Vagina (tissue), 2 donors: Measurements from ENCODE around the gene LDLRAD4. TPM values are rescaled to one million over a fixed set of nuclear protein-coding genes. Genes with fewer than 3 reads are reported as not detected.
A peak's percentile ranks its signal among the peaks of the same experiment; 100 is the strongest.

Source experiments
- DNase-seq, 2 donors: peaks; one replicate each; pipeline ENCODE4 v3.0.0-alpha.2; 2017; ENCODE audit errors: extremely low spot score in 2 of 2
- H3K27ac ChIP-seq: fragments of 200-600 bp; sonication (generic); one replicate; pipeline ENCODE4 v1.5.1; 2019
- H3K27me3 ChIP-seq: fragments of 200-600 bp; sonication (generic); one replicate; pipeline ENCODE4 v1.5.1; 2019
- H3K36me3 ChIP-seq, 2 donors: fragments of 200-600 bp; sonication (generic); one replicate each; pipeline ENCODE4 v1.5.1; 2017 to 2019
- H3K4me1 ChIP-seq: fragments of 200-600 bp; sonication (generic); one replicate; pipeline ENCODE4 v1.5.1; 2019
- H3K4me3 ChIP-seq, 2 donors: fragments of 200-600 bp; sonication (generic); 1 replicate in 1 of 2; 2 replicates in 1 of 2; pipeline ENCODE4 v1.5.1; 2016 to 2019
- H3K9me3 ChIP-seq: fragments of 200-600 bp; sonication (generic); one replicate; pipeline ENCODE4 v1.5.1; 2019
- POLR2A ChIP-seq, 2 donors: fragments of 450-650 bp; IDR thresholded peaks; one replicate each; pipeline ENCODE4 v1.6.1; 2017; ENCODE audit warnings: antibody characterized with exemption in 2 of 2, mild to moderate bottlenecking in 2 of 2, moderate library complexity in 2 of 2
- POLR2AphosphoS5 ChIP-seq, 2 donors: sonication (generic); formaldehyde crosslinking; IDR thresholded peaks; one replicate each; pipeline ENCODE4 v1.9.0; 2017; ENCODE audit warnings: antibody characterized with exemption in 2 of 2, mild to moderate bottlenecking in 2 of 2, low read depth in 1 of 2; ENCODE audit not compliant: insufficient read depth in 1 of 2
- intact Hi-C: fragments of 100-400 bp; cut with DNase I; formaldehyde crosslinking; loops from one replicate; pipeline ENCODE4 v1.15.1; 2023
- total RNA-seq: library from RNA; depleted of rRNA; stranded (reverse); fragments of >200 nt; gene quantifications from one replicate; pipeline ENCODE4 v1.2.3, GENCODE V29; 2016
- TF ChIP-seq, protein P1 (sequence below), 3 experiments: fragments of 450-650 bp in 2 of 3; fragments of 200-600 bp in 1 of 3; sonication (generic) in 1 of 3; IDR thresholded peaks; one replicate each; pipeline ENCODE4 v1.5.1; 2017 to 2019; ENCODE audit warnings: antibody characterized with exemption in 3 of 3, mild to moderate bottlenecking in 2 of 3, moderate library complexity in 2 of 3

Gene LDLRAD4
- total RNA-seq, 1 donor from 2014 or later = 24.3 TPM

DNA sequence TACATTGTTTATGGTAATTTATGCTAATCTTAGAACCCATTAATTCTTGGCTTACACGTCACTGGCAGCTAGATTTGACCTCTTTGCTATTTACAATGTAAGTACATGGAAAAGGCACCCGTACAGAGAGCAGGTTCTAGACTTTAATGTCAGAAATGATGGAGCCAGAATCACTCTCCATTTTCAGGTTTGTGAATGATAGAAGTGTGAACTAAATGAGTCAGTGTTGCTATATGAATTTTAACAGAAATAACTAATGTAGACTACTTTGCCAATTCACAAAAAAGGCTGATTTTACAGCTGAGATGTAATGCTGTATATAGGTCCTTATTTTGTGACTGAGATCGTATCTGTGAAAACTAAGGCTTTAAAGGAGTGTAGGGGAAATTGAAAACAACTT lies 214.6 kb downstream of the LDLRAD4 start:
- Histone ChIP-seq H3K9me3 (no peaks in the 10 kb centered on the region), H3K4me1 (peaks cover 31% of the 10 kb centered on the region)
- intact Hi-C loops = loop anchor here (10.0 kb wide), 1 partner anchor 62 kb away; no protein-coding TSS in a partner anchor

DNA sequence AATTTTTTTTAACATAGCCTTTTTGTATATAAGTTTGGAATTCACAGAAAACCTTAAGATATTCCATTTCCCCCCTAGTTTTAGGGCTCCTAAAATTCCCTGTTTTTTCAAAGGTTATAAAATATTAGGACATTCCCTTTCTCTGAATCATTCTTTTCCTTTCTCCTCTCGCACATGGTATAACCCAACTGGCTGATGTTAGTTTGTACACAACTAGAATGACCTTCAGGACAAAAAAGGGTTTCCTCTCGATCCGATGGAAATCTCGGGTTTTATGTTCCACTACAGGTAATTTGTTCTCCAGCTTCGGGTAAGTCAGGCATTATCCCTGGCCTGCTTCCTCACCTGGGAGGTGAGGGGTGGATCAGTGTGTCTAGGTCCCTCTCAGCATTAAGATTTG lies 215.1 kb downstream of the LDLRAD4 start:
- H3K4me1 ChIP-seq = peaks cover 31% of the 10 kb centered on the region
- intact Hi-C loops = loop anchor here (10.0 kb wide), 1 partner anchor 61 kb away; no protein-coding TSS in a partner anchor
- no peaks in the 10 kb centered on the region for H3K27me3 ChIP-seq
- H3K9me3 ChIP-seq = no peaks in the 10 kb centered on the region
- no peak for DNase-seq
- H3K36me3 ChIP-seq = no peaks in the 10 kb centered on the region
- TF ChIP-seq POLR2A (IDR thresholded peaks at IDR 0.05) (no peak), POLR2AphosphoS5 (IDR thresholded peaks at IDR 0.05; ENCODE audit: insufficient read depth in 1 of 2, low read depth in 1 of 2) (peak in 1 of 2 donors; percentile 28)
- TF ChIP-seq, protein P1, sequence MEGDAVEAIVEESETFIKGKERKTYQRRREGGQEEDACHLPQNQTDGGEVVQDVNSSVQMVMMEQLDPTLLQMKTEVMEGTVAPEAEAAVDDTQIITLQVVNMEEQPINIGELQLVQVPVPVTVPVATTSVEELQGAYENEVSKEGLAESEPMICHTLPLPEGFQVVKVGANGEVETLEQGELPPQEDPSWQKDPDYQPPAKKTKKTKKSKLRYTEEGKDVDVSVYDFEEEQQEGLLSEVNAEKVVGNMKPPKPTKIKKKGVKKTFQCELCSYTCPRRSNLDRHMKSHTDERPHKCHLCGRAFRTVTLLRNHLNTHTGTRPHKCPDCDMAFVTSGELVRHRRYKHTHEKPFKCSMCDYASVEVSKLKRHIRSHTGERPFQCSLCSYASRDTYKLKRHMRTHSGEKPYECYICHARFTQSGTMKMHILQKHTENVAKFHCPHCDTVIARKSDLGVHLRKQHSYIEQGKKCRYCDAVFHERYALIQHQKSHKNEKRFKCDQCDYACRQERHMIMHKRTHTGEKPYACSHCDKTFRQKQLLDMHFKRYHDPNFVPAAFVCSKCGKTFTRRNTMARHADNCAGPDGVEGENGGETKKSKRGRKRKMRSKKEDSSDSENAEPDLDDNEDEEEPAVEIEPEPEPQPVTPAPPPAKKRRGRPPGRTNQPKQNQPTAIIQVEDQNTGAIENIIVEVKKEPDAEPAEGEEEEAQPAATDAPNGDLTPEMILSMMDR (IDR thresholded peaks at IDR 0.05) = no peak
- no peak overlapping the region for H3K4me3 ChIP-seq
- H3K27ac ChIP-seq = no peak overlapping the region

More for the DNA sequence above, 214.6 kb downstream of the LDLRAD4 start:
- TF ChIP-seq, protein P1 (IDR thresholded peaks at IDR 0.05) = no peak
- Histone ChIP-seq H3K4me3 (no peak overlapping the region), H3K27ac (no peak overlapping the region), H3K36me3 (no peaks in the 10 kb centered on the region), H3K27me3 (no peaks in the 10 kb centered on the region)
- DNase-seq = no peak

DNA sequence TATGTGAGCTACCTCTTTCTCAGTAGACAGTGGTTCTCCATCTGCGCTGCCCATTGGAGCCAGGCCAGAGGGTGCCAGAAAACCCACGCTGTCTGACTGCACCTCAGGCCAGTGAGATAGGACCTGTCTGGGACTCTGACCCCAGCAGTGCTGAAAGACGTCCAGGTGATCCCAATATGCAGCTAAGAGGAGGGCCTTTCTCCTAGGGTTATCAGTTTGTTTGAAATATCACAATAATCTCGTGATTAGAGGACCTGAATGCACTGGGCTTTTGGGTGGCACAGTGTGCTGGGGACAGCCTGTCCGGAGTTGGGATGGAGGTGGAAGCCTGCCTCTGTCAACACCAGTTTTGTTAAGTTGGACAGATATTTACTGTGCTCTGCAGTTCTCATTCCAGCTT lies 216.3 kb downstream of the LDLRAD4 start:
- DNase-seq = no peak
- peaks cover 31% of the 10 kb centered on the region for H3K4me1 ChIP-seq
- H3K9me3 ChIP-seq = no peaks in the 10 kb centered on the region
- intact Hi-C loops = loop anchor here (10.0 kb wide), 1 partner anchor 60 kb away; no protein-coding TSS in a partner anchor
- no peaks in the 10 kb centered on the region for H3K36me3 ChIP-seq
- H3K4me3 ChIP-seq = no peak overlapping the region
- no peaks in the 10 kb centered on the region for H3K27me3 ChIP-seq
- peak overlapping the region; percentile 13 for H3K27ac ChIP-seq
- TF ChIP-seq, protein P1 (IDR thresholded peaks at IDR 0.05) = no peak
- TF ChIP-seq POLR2A (IDR thresholded peaks at IDR 0.05) (no peak), POLR2AphosphoS5 (IDR thresholded peaks at IDR 0.05; ENCODE audit: insufficient read depth in 1 of 2, low read depth in 1 of 2) (no peak)

DNA sequence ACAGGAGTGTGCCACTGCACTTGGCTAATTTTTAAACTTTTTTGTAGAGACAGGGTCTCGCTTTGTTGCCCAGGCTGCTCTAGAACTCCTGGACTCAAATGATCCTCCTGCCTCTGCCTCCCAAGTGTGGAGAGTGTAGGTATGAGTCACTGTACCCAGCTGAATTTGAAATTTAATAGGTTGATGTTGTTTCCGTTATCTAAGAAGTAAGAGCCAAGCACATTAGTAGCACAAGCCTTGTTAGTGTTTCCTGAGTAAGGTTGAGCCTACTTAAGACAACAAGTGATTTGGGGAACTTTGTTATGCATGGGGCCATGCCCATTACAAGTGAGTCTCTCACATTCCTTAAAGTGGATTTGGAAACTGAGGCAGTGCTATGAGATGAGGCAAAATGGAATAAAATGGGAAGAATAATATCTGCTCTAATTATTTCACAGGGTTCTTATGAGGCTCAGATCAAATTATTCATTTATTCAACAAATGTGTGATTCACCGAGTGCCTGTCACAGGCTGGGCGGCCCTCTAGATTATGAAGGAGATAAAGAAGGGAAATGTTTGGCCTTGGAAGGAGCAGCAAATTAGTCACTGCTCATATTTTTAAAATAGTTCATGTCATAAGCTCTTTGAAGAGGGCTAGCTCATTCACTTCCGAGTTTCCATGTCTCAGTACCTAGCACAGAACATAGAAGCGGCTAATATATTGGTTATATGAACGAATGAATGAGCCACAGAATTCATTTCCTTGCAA lies 217.2 kb downstream of the LDLRAD4 start:
- Histone ChIP-seq H3K4me3 (no peak overlapping the region), H3K4me1 (peaks cover 31% of the 10 kb centered on the region), H3K36me3 (no peaks in the 10 kb centered on the region), H3K9me3 (no peaks in the 10 kb centered on the region), H3K27me3 (no peaks in the 10 kb centered on the region), H3K27ac (peak overlapping the region; percentile 35)
- TF ChIP-seq, protein P1 (IDR thresholded peaks at IDR 0.05) = no peak
- TF ChIP-seq POLR2A (IDR thresholded peaks at IDR 0.05) = no peak
- peak in 1 of 2 donors; percentile 69 for TF ChIP-seq POLR2AphosphoS5 (IDR thresholded peaks at IDR 0.05; ENCODE audit: insufficient read depth in 1 of 2, low read depth in 1 of 2)
- intact Hi-C loops = loop anchor here (10.0 kb wide), 1 partner anchor 59 kb away; no protein-coding TSS in a partner anchor
- DNase-seq = no peak

DNA sequence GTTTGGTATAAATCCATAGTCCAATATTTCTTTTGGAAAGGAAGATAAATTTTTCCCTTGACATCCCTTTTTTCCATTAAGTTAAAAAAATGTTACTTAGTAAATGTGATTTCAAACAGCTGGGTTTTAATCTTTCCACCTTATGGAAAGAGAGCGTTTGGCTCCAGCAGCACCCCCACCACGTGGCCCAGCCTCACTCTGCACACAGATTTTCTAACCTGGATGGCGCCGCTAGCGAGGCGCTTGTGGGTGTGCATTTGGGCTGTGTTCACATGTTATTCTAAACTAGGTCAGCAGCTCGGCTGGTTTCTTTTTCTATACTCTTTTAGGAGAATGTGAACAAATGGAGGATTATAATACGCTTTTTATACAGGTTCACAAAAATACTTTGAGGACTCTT lies 218.0 kb downstream of the LDLRAD4 start:
- Histone ChIP-seq H3K27me3 (no peaks in the 10 kb centered on the region), H3K36me3 (no peaks in the 10 kb centered on the region), H3K4me3 (no peak overlapping the region), H3K4me1 (peaks cover 31% of the 10 kb centered on the region), H3K9me3 (no peaks in the 10 kb centered on the region), H3K27ac (no peak overlapping the region)
- no peak for DNase-seq
- intact Hi-C loops = loop anchor here (10.0 kb wide), 1 partner anchor 58 kb away; no protein-coding TSS in a partner anchor
- no peak for TF ChIP-seq POLR2A (IDR thresholded peaks at IDR 0.05)
- TF ChIP-seq, protein P1 (IDR thresholded peaks at IDR 0.05) = no peak
- no peak for TF ChIP-seq POLR2AphosphoS5 (IDR thresholded peaks at IDR 0.05; ENCODE audit: insufficient read depth in 1 of 2, low read depth in 1 of 2)
